ENCODE measurements around the gene CST3. TPM values are rescaled to one million over a fixed set of nuclear protein-coding genes. Genes with fewer than 3 reads are reported as not detected.

CST3 gene
- total and polyA plus RNA-seq, 2 donors (not counting 1 experiment from before 2014, with no cell fraction given) = 1.2 to 16.9 TPM

DNA sequence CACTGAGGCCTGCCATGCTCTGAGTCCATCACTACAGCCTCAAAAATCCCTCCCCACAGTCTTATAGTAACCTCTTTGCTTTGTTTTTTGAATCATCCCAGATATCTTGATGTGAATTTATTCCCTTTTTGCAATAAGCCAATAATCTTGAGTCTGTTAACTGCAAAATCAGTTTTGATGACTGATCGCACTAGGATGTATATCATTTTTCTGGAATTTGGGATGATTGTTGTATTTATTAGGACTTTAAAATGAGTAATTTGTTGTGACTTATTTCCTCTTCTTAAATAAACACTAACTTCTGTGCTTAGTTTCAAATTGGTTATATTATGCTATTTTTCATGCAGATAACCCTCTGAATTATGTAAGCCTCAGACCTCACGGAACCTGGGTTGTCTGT lies 45.5 kb upstream of the CST3 start:
- Histone ChIP-seq H3K79me2 (ENCODE audit: control insufficient read depth, insufficient read depth, low read length) (no peaks in the 10 kb centered on the region), H3K9me3 (ENCODE audit: control extremely low read depth in 1 of 3, control insufficient read depth in 2 of 3, insufficient read depth in 1 of 3, low read length in 2 of 3) (no peaks in the 10 kb centered on the region), H3K27me3 (replicated peaks in 1 of 4; ENCODE audit: control extremely low read depth in 1 of 4, control insufficient read depth in 3 of 4, insufficient read depth in 4 of 4, low read length in 3 of 4) (no peaks in the 10 kb centered on the region), H3K9ac (ENCODE audit: low read length) (no peak overlapping the region), H4K20me1 (ENCODE audit: control insufficient read depth, insufficient read depth, low read length, poor library complexity, severe bottlenecking) (no peaks in the 10 kb centered on the region), H2AFZ (ENCODE audit: insufficient read depth, low read depth, low read length, poor library complexity, severe bottlenecking) (no peak overlapping the region), H3K4me3 (ENCODE audit: control extremely low read depth in 1 of 5, extremely low read depth in 1 of 5, insufficient read depth in 1 of 5, low read depth in 2 of 5, low read length in 4 of 5) (no peak overlapping the region), H3K4me1 (ENCODE audit: control insufficient read depth in 2 of 2, insufficient read depth in 2 of 2, low read length in 2 of 2) (no peaks in the 10 kb centered on the region), H3K36me3 (replicated peaks in 1 of 2; ENCODE audit: control extremely low read depth in 1 of 2, control insufficient read depth in 1 of 2, extremely low read depth in 1 of 2, insufficient read depth in 2 of 2, low read length in 1 of 2) (no peaks in the 10 kb centered on the region), H3K27ac (ENCODE audit: low read length in 2 of 2) (no peak overlapping the region), H3K4me2 (replicated peaks; ENCODE audit: low read depth, low read length, poor library complexity, severe bottlenecking) (no peak overlapping the region)
- Mint-ChIP-seq H3K9me3 (ENCODE audit: insufficient read depth) (no peaks in the 10 kb centered on the region), H3K27me3 (peaks cover 10% of the 10 kb centered on the region), H3K27ac (no peak overlapping the region), H3K4me3 (no peak overlapping the region), H3K4me1 (no peaks in the 10 kb centered on the region)
- DNase-seq (no peak), ATAC-seq (ENCODE audit: low read depth) (no peak)
- intact Hi-C loops (cut with micrococcal nuclease) = no loop called here
- ChIA-PET POLR2A (no interaction called here), CTCF (no interaction called here)
- WGBS (ENCODE audit: insufficient coverage) = 100% methylated on average over 1 of the region's 2 CpGs
- TF ChIP-seq EZH2 (IDR thresholded peaks at IDR 0.05; ENCODE audit: borderline replicate concordance, insufficient read depth, low read depth, low read length, poor library complexity, severe bottlenecking) = no peak
- TF ChIP-seq, protein P1, sequence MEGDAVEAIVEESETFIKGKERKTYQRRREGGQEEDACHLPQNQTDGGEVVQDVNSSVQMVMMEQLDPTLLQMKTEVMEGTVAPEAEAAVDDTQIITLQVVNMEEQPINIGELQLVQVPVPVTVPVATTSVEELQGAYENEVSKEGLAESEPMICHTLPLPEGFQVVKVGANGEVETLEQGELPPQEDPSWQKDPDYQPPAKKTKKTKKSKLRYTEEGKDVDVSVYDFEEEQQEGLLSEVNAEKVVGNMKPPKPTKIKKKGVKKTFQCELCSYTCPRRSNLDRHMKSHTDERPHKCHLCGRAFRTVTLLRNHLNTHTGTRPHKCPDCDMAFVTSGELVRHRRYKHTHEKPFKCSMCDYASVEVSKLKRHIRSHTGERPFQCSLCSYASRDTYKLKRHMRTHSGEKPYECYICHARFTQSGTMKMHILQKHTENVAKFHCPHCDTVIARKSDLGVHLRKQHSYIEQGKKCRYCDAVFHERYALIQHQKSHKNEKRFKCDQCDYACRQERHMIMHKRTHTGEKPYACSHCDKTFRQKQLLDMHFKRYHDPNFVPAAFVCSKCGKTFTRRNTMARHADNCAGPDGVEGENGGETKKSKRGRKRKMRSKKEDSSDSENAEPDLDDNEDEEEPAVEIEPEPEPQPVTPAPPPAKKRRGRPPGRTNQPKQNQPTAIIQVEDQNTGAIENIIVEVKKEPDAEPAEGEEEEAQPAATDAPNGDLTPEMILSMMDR (IDR thresholded peaks at IDR 0.05) = no peak

DNA sequence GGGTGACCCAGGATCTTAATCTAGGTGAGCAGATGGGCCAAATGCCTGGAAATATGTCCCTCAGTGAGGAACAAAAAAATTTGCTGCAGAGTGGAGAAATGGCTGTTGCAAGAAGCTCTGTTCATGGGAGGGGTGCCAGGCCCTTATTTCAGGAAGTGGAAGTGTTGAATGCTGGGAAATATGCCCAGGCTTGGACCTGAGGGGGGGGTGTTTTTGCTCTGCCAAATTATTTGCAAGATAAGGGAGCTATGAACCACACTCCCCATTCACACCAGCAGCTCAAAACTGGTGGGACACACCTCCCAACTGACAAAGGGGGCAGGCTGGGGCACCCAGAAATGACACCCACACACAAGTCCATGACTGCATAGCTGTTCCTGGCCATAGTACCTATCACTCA lies 42.4 kb upstream of the CST3 start:
- H3K9ac ChIP-seq (ENCODE audit: low read length) = no peak overlapping the region
- POLR2A ChIA-PET = no interaction called here
- H3K4me3 ChIP-seq (ENCODE audit: control extremely low read depth in 1 of 5, extremely low read depth in 1 of 5, insufficient read depth in 1 of 5, low read depth in 2 of 5, low read length in 4 of 5) = no peak overlapping the region
- H3K27me3 Mint-ChIP-seq = peaks cover 10% of the 10 kb centered on the region
- H3K4me1 Mint-ChIP-seq = no peaks in the 10 kb centered on the region
- CTCF ChIA-PET = no interaction called here
- no peak for TF ChIP-seq EZH2 (IDR thresholded peaks at IDR 0.05; ENCODE audit: borderline replicate concordance, insufficient read depth, low read depth, low read length, poor library complexity, severe bottlenecking)
- TF ChIP-seq, protein P1 (IDR thresholded peaks at IDR 0.05) = no peak
- no peaks in the 10 kb centered on the region for H3K4me1 ChIP-seq (ENCODE audit: control insufficient read depth in 2 of 2, insufficient read depth in 2 of 2, low read length in 2 of 2)
- no peak overlapping the region for H3K27ac Mint-ChIP-seq
- H3K4me2 ChIP-seq (replicated peaks; ENCODE audit: low read depth, low read length, poor library complexity, severe bottlenecking) = no peak overlapping the region
- H3K79me2 ChIP-seq (ENCODE audit: control insufficient read depth, insufficient read depth, low read length) = no peaks in the 10 kb centered on the region
- H3K4me3 Mint-ChIP-seq = no peak overlapping the region
- no peaks in the 10 kb centered on the region for H3K9me3 ChIP-seq (ENCODE audit: control extremely low read depth in 1 of 3, control insufficient read depth in 2 of 3, insufficient read depth in 1 of 3, low read length in 2 of 3)
- no peaks in the 10 kb centered on the region for H3K36me3 ChIP-seq (replicated peaks in 1 of 2; ENCODE audit: control extremely low read depth in 1 of 2, control insufficient read depth in 1 of 2, extremely low read depth in 1 of 2, insufficient read depth in 2 of 2, low read length in 1 of 2)
- H3K9me3 Mint-ChIP-seq (ENCODE audit: insufficient read depth) = no peaks in the 10 kb centered on the region
- no peaks in the 10 kb centered on the region for H3K27me3 ChIP-seq (replicated peaks in 1 of 4; ENCODE audit: control extremely low read depth in 1 of 4, control insufficient read depth in 3 of 4, insufficient read depth in 4 of 4, low read length in 3 of 4)
- intact Hi-C loops (cut with micrococcal nuclease) = no loop called here
- ATAC-seq (ENCODE audit: low read depth) (no peak), DNase-seq (no peak)
- no peak overlapping the region for H3K27ac ChIP-seq (ENCODE audit: low read length in 2 of 2)
- no peak overlapping the region for H2AFZ ChIP-seq (ENCODE audit: insufficient read depth, low read depth, low read length, poor library complexity, severe bottlenecking)
- no peaks in the 10 kb centered on the region for H4K20me1 ChIP-seq (ENCODE audit: control insufficient read depth, insufficient read depth, low read length, poor library complexity, severe bottlenecking)

Data from B cell (primary cell).